ENCODE data around the gene PREX1. TPM values are rescaled to one million over a fixed set of nuclear protein-coding genes. Genes with fewer than 3 reads are reported as not detected.

The PREX1 gene
- total and polyA plus RNA-seq, 2 of the 4 experiments (the other 2 are of a cell fraction), result 0.67 to 0.72 TPM

GRCh38 chr20:48688579-48688978 lies 139.2 kb downstream of the PREX1 start:
- Histone ChIP-seq H3K9me1 (ENCODE audit: insufficient read depth, low read length) (peaks cover 3% of the 10 kb centered on the region; the same call in 1 of the 2 replicates), H4K20me1 (ENCODE audit: insufficient read depth, low read length) (no peaks in the 10 kb centered on the region), H3K4ac (ENCODE audit: low read depth, low read length) (no peak overlapping the region), H4K5ac (ENCODE audit: low read depth, low read length) (no peak overlapping the region), H3K4me1 (ENCODE audit: control insufficient read depth, insufficient read depth, low read length) (peaks cover 3% of the 10 kb centered on the region; the same call in 1 of the 2 replicates), H3K4me2 (ENCODE audit: low read depth, low read length) (no peak overlapping the region), H2BK120ac (ENCODE audit: low read depth, low read length) (no peak overlapping the region), H3K79me1 (ENCODE audit: low read depth in 1 of 2, low read length in 2 of 2) (no peaks in the 10 kb centered on the region), H3K23ac (ENCODE audit: low read depth, low read length) (no peak overlapping the region), H3K14ac (replicated peaks; ENCODE audit: low read depth, low read length) (no peak overlapping the region), H2AK9ac (replicated peaks; ENCODE audit: low read depth, low read length, poor library complexity) (no peak overlapping the region), H3K27me3 (ENCODE audit: control insufficient read depth, insufficient read depth, low read length) (no peaks in the 10 kb centered on the region), H3K27ac (ENCODE audit: insufficient read depth, low read length) (no peak overlapping the region), H3K36me3 (ENCODE audit: control insufficient read depth, insufficient read depth, low read length) (no peaks in the 10 kb centered on the region), H4K91ac (ENCODE audit: insufficient read depth, low read depth, low read length) (no peak overlapping the region), H3K9ac (ENCODE audit: low read depth, low read length) (no peak overlapping the region), H2BK15ac (ENCODE audit: low read depth, low read length) (no peak overlapping the region), H3K4me3 (ENCODE audit: insufficient read depth, low read depth, low read length) (no peak overlapping the region), H3K56ac (ENCODE audit: extremely low read depth, insufficient read depth, low read length) (no peak overlapping the region), H3K18ac (ENCODE audit: low read depth, low read length) (no peak overlapping the region), H2AFZ (replicated peaks; ENCODE audit: low read length, poor library complexity) (no peak overlapping the region), H2AK5ac (ENCODE audit: low read depth, low read length) (no peak overlapping the region), H4K8ac (ENCODE audit: low read depth in 2 of 2, low read length in 2 of 2) (no peak overlapping the region), H2BK20ac (ENCODE audit: low read depth, low read length) (no peak overlapping the region), H2BK5ac (ENCODE audit: low read depth, low read length, poor library complexity, severe bottlenecking) (no peak overlapping the region), H3K9me3 (ENCODE audit: control insufficient read depth, insufficient read depth, low read length) (no peaks in the 10 kb centered on the region)
- in situ Hi-C loops (cut with MboI; ENCODE audit: low sequenced_read_pairs) (no loop called here), intact Hi-C loops (cut with micrococcal nuclease) (no loop called here), dilution Hi-C loops (cut with HindIII; ENCODE audit: low sequenced_read_pairs, unreplicated experiment) (no loop called here)
- CTCF ChIA-PET, result no interaction called here
- TF ChIP-seq FOS (IDR thresholded peaks at IDR 0.05; ENCODE audit: low read depth, low read length), result no peak
- TF ChIP-seq POLR2A (IDR thresholded peaks at IDR 0.05; ENCODE audit: low read depth, low read length), result no peak
- no peak for TF ChIP-seq CEBPB (IDR thresholded peaks at IDR 0.05; ENCODE audit: low read depth, low read length)
- no TSS peak for BruUV-seq (replicated peaks)
- ATAC-seq (ENCODE audit: low read depth), result no peak
- no peak for DNase-seq
- POLR2A ChIA-PET (ENCODE audit: unreplicated experiment), result no interaction called here
- WGBS, 2 experiments (ENCODE audit: extremely low coverage in 2 of 2, insufficient read length in 1 of 2), result 80% methylated on average over 1 of the region's 8 CpGs; no CpG with 5 or more reads in 1 of the 2 experiments
